ENCODE data around the gene SH3PXD2A.
"Not testable (repeated sequence)": the region's sequence is repeated elsewhere in the genome, so short reads cannot be mapped to it uniquely, and the experiment has no call there.

Gene SH3PXD2A

GRCh38 chr10:103739039-103739764, 116.2 kb downstream of the SH3PXD2A start:
- no peak for DNase-seq

GRCh38 chr10:103737735-103738367, 117.5 kb downstream of the SH3PXD2A start:
- DNase-seq: no peak

GRCh38 chr10:103736763-103737162, 118.6 kb downstream of the SH3PXD2A start:
- DNase-seq: no peak

- DNase-seq: no peak
Measured at GRCh38 chr10:103736044-103736443, 119.3 kb downstream of the SH3PXD2A start.

- DNase-seq: no peak
Measured at GRCh38 chr10:103734731-103735130, 120.6 kb downstream of the SH3PXD2A start.

- no peak for DNase-seq
Measured at GRCh38 chr10:103733045-103733419, 122.3 kb downstream of the SH3PXD2A start.

- DNase-seq: no peak
Measured at GRCh38 chr10:103732339-103733044, 122.9 kb downstream of the SH3PXD2A start.

- DNase-seq: no peak
Measured at GRCh38 chr10:103731609-103732270, 123.6 kb downstream of the SH3PXD2A start.

- not testable (repeated sequence) for DNase-seq
Measured at GRCh38 chr10:103731026-103731425, 124.3 kb downstream of the SH3PXD2A start.

- DNase-seq: no peak
Measured at GRCh38 chr10:103729851-103730250, 125.5 kb downstream of the SH3PXD2A start.

- no peak for DNase-seq
Measured at GRCh38 chr10:103727991-103728689, 127.2 kb downstream of the SH3PXD2A start.

GRCh38 chr10:103727546-103727963, 127.8 kb downstream of the SH3PXD2A start:
- no peak for DNase-seq

- DNase-seq: no peak
Measured at GRCh38 chr10:103726637-103727036, 128.7 kb downstream of the SH3PXD2A start.

GRCh38 chr10:103725242-103725641, 130.1 kb downstream of the SH3PXD2A start:
- DNase-seq: no peak

- no peak for DNase-seq
Measured at GRCh38 chr10:103724771-103725170, 130.6 kb downstream of the SH3PXD2A start.

GRCh38 chr10:103724074-103724473, 131.3 kb downstream of the SH3PXD2A start:
- no peak for DNase-seq

GRCh38 chr10:103723557-103723956, 131.8 kb downstream of the SH3PXD2A start:
- no peak for DNase-seq

- no peak for DNase-seq
Measured at GRCh38 chr10:103722632-103723031, 132.7 kb downstream of the SH3PXD2A start.

- DNase-seq: no peak
Measured at GRCh38 chr10:103720964-103721335, 134.4 kb downstream of the SH3PXD2A start.

- no peak for DNase-seq
Measured at GRCh38 chr10:103720328-103720963, 134.9 kb downstream of the SH3PXD2A start.

- DNase-seq: no peak
Measured at GRCh38 chr10:103719036-103719435, 136.3 kb downstream of the SH3PXD2A start.

- no peak for DNase-seq
Measured at GRCh38 chr10:103718247-103718620, 137.1 kb downstream of the SH3PXD2A start.
